ENCODE measurements around the gene CD27.
A peak's percentile ranks its signal among the peaks of the same experiment; 100 is the strongest.
"Not testable (repeated sequence)": the region's sequence is repeated elsewhere in the genome, so short reads cannot be mapped to it uniquely, and the experiment has no call there.

Gene CD27

DNA sequence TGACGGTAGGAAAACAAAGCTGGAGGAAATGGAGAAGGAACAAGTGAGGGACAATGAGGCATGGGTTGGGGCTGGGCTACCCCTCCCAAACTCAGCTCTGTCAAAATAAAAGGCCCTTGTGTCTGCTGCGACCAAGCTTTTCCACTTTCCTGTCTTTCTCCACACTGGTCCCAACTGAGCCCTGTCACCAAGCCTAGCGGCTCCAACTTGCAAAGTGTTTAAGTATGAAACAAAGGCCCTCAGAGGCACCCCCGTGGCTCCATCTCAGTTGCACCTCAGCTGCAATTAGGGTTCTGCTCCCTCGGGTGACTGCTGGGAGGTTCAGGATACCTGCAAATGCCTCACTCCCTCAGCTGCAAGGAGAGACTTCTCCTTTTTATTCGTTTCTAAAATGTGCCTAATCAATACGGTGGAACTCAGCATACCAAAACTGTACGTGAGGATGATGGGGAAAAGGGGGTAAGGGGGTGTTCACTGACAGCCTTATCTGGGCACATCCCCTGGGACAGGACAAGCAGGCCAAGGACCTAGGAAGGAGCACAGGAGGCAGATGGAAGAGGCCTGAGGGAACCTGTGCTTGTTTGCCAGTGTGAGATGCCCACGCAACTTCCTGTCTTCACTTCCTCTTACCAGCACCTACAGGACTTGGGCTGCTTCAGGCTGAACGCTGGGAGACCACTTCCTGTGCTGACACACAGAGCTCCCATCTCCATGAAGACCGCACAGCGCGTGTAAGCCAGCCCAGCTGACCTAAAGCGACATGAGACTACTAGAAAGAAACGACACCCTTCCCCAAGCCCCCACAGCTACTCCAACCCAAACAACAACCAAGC, 16.9 kb downstream of the CD27 start:
- FAIRE-seq: no peak

DNA sequence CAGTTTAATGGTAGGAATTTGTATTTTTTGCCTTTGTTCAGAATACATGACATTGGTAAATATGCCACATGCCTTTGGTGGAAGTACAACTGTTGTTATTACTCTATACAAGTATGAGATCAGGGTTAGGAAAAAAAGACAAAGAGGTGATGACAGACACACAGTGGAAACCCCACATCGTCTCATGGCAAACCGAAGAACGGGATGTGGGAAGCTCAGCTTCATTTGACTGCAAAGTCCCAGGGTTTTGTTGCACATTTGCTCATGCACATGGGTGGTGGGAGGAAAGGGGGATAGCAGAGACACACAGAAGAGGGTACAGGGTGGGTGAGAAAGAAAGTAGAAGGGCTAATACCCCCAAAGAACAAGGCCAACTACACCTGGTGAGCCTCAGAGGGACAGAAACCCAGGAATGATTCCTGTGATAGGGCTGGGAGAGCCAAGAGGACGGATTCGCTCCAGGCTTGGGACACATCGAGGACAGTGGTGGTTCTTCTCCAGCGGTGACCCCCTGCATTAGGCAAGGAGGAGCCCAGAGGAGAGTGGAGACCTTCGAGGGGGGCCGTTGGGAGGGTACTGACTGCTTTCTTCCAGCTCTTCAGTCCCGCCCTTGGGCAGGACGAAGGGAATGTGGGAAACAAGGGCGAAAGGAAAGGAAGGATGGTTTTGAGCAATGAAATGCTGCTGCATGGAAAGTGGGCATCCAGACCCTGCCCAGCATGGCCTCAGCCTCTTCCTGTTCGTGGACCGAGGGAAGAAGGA, 17.7 kb downstream of the CD27 start:
- FAIRE-seq: no peak

DNA sequence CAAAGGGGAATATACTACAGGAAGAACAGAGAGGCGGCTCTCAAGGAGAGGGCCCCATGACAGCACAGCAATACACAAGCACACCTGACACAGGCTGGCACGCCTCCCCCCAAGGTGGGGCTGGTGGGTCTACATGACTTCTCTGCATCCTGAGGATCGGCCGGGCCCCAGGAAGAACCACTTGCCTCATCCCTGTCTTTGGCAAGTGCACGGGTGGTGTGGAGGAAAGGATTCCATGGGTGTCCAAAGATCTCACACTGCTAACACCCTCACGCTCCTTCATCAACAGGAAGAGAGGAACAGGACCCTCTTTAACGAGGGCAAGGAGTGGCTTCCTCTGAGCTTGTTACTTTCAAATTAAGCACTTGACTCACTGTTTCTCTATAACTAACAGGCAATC, 18.5 kb downstream of the CD27 start:
- no peak for FAIRE-seq

DNA sequence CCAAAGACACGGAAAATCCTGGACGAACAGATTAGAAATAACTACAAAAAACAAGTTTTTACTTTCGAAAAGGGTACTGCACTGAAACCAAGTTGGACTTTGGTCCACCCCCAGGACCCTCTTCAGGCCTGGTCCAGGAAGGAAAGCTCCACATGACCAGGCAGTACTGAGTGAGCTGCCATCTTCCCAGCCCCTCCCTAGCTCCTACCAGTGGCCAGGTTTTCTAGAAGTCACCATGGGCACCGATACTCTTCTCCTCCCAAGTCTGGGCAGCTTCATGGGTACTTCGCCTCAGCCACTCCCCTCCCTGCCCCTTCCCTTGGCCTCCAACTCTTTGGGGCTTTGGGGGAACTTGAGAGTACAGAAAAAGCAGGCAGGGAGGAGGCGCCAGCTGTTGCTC, 19.1 kb downstream of the CD27 start:
- FAIRE-seq: no peak

DNA sequence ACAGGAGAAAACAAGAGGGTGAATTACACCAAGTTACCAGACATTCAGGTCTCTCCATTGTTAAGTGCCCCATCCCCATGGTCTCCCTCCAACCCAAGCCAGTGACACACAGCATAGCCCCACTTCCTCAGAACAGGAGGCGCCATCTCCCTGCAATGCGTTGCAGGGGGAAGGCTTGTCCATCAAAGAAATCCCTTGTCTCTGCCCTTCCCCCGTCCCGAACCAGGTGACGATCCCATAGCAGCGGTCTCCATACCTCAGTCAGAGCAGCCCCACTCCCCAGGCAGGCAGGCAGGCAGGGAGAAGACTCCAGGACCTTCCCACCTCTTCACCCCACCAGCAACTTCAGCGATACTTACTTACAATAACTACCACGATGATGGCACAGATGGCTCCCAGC, 19.8 kb downstream of the CD27 start:
- no peak for FAIRE-seq

DNA sequence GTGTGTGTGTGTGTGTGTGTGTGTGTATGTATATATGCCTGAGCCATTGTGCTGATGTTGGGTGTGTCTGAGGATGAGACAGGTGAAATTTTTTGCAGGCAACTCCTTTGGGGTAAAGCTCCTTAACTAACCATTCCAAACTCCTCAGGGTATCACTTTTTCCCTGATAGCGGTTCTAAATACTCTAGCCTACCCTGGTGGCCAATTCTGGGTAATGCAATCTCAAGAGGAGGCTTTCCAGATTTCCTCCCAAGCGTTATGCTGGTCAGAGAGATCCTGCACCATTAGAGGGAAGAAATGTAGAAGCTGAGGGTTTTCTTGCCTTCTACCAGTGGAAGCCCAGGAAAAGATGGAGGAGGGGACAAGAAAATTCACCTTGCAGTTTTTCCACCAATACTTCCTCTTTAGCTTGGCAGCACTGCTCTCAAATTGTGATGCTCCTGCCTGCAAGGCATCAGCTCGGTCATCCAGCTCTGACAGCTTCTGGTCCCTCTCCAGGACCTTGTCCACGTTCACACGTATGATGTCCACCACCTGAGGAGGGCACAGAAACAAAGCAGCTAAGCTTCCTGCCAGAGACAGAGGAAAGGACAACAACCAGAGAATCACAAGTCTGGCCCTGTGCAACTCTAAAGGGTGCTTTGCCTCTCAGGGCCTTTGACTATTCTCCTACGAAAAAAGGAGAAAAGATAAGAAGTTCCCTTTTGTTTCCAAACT, 20.9 kb downstream of the CD27 start:
- FAIRE-seq: no peak

DNA sequence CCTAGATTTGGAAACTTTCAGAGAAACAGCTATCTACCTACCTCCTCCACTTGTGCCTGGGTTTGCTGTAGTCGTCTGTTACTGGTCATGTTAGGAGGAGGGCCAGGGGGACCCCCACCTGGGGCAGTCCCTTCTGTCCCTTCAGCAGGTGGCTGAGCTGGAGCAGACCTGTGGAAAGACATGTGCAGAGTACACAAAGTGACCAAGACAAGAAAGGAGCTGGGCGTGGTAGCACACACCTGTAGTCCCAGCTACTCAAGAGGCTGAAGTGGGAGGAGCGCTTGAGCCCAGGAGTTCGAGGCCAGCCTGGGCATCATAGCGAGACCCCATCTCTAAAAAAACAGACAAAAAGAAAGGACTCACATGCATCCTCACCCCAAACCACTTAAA, 21.4 kb downstream of the CD27 start:
- FAIRE-seq: no peak

DNA sequence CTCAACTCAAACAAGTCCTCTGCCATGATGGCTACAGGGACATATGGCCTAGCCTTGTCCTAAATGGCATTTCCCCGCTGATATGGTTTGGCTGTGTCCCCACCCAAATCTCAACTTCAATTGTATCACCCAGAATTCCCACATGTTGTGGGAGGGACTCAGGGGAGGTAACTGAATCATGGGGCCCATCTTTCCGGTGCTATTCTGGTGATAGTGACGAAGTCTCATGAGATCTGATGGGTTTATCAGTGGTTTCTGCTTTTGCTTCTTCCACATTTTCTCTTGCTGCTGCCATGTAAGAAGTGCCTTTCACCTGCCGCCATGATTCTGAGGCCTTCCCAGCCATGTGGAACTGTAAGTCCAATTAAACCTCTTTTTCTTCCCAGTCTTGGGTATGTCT, 22.0 kb downstream of the CD27 start:
- FAIRE-seq: not testable (repeated sequence)

DNA sequence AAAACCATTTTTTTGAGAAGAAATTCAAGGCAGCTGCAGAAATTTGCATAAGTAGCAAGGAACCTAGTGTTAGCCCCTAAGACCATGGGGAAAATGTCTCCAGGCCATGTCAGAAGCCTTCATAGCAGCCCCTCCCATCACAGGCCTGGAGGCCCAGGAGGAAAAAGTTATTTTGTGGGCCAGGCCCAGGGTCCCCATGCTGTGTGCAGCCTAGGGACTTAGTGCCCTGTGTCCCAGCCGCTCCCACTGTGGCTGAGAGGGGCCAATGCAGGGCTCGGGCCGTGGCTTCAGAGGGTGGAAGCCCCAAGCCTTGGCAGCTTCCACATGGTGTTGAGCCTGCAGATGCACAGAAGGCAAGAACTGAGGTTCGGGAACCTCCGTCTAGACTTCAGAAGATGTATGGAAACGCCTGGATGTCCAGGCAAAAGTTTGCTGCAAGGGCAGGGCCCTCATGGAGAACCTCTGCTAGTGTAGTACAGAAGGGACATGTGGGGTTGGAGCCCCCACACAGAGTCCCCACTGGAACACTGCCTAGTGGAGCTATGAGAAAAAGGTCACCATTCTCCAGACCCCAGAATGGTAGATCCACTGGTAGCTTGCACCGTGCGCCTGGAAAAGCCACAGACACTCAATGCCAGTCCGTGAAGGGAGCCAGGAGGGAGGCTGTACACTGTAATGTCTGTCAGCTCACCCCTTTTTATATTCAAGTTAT, 23.0 kb downstream of the CD27 start:
- not testable (repeated sequence) for FAIRE-seq

DNA sequence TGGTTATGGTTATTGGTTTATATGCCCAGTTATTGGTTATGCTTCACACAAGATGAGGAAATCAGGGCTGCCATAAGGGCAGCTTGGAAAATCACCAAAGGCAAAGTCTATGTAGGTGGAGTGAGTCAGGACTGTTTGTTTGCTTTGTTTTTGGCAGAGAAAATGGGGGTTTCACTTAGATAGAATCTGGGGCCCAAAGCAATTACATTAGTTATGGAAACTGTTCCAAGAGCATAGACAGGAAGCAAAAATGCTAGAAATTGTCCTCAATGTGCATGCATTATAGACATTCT, 23.5 kb downstream of the CD27 start:
- FAIRE-seq: no peak

DNA sequence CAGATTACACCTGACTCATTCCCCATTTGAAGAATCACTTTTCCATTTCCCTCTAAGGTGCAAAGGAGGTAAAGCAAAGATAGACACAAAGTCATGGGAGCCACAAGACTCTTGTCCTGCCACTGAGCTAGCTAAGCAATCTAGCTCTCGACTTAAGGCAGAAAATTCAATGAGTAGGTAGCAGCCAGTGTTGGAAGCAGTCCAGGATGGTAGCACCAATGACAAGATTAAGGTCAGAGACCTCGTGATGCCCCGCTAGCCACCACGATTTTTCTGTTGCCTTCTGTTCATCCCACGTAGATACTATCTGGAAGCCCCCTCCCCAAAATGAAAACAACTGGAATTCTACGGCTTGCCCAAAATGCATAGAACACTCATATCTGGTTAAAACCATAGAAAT, 24.3 kb downstream of the CD27 start:
- FAIRE-seq: no peak

DNA sequence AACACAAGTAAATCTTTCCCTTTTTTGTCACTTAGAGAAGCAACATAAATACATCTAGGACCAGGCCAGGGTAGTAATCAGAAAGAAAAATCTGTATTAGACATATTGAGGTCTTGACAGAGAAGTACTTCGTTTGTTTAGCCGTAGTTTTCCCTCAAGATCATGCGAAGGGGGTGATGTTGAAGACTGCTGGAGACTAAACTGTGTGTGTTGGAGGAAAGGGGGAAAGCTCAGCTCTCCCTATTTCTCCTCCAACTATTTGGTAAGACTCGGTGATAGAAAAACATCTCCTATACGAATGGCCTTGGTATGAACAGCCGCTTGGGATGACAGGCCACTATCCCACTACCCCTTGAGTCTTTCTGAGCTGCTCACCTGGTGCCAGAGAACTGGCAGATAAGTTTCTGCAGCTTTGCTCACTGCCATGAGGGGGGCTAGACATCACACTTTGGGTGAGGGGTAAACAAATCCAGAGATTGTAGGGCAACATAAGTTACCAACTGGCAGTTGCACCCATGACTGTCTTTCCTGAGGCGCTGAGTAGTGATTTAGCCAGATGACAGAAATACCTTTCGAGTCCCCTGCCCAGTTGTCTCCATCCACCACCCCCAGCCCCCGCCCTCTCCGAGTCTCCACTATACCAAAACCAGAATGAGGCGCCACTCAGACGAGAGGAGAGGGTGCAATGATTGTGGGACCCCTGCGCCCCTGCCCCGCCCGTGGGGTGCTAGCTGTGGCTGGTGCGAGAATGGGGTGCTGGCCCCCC, 25.0 kb downstream of the CD27 start:
- no peak for FAIRE-seq

DNA sequence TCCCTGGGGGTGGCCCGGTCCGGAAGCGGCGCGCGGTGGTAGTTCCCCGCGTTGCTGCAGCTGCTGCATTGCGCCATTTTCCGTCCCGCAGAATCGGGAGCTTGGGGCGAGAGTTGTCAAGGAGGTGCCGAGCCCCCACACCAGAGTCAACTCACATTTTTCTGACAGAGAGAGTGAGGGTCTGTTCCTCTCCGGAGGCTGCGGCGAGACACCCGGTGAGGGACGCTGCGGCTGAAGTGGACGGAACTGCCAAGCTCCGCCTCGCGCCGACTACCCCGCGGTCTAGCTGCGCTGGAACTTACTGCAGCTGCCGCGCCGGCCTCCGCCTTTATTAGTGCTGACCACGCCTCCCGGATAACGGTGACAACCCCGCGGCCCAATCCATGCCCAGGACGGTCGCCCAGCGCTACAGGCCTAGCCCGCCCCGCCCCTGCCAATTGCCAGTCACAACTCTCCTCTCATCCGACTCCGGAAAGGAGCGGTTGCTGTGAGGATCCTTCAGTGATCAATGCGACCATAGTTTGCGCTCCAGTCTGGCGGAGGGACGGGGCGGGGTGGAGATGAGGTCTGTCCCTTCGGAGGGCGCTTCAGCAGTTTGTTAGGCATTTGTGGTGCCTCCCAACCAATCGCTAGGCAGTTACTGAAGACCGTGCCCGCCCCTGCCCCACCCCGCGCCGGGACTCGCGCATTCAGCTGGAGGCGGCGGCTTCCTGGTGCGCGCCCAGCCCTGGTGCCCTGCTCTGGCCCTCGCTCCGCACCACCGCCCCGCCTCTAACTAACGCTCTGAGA, 25.8 kb downstream of the CD27 start, which contains the start of gene VAMP1:
VAMP1 (minus strand) TSS at position 303 of the 789 bp plus-strand sequence; CDS start at position 157, 146 bp downstream.
- FAIRE-seq: peak; percentile 95

DNA sequence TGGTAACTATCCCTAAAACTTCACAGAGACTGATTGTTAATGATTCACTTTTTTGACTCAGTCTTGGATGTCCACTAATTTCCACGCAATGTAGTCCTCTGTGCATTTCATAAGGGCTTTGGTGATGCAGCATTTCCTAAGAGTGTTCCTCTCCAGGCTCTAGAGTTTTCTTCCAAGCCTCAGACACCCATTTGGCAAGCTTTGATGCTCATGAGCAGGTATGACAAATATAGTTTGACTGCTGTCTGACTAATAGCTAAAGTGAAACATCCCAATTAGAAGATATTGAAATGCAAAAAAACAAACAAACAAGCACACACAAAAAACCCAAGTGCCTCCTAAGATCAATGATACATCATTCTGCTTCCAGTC, 27.2 kb downstream of the CD27 start:
- no peak for FAIRE-seq

DNA sequence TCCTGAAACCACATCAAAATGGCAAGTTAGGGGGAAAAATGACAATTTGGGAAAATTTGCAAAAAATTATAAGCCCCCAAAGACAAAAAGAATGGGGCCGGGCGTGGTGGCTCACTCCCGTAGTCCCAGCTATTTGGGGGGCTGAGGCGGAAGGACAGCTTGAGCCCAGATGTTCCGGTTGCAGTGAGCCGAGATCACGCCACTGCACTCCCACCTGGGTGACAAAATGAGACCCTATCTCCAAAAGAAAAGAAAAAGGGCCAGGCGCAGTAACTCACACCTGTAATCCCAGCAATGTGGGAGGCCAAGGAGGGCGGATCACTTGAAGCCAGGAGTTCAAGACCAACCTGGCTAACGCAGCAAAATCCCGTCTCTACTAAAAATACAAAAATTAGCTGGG, 27.7 kb downstream of the CD27 start:
- FAIRE-seq: no peak

DNA sequence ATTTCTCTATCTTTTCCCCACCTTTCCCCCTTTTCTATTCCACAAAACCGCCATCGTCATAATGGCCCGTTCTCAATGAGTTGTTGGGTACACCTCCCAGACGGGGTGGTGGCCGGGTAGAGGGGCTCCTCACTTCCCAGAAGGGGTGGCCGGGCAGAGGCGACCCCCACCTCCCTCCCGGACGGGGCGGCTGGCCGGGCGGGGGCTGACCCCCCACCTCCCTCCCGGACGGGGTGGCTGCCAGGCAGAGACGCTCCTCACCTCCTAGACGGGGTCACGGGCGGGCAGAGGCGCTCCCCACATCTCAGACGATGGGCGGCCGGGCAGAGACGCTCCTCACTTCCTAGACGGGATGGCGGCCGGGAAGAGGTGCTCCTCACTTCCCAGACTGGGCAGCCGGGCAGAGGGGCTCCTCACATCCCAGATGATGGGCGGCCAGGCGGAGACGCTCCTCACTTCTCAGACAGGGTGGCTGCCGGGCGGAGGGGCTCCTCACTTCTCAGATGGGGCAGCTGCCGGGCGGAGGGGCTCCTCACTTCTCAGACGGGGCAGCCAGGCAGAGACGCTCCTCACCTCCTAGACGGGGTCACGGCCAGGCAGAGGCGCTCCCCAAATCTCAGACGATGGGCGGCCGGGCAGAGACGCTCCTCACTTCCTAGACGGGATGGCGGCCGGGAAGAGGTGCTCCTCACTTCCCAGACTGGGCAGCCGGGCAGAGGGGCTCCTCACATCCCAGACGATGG, 30.6 kb downstream of the CD27 start:
- FAIRE-seq: not testable (repeated sequence)

DNA sequence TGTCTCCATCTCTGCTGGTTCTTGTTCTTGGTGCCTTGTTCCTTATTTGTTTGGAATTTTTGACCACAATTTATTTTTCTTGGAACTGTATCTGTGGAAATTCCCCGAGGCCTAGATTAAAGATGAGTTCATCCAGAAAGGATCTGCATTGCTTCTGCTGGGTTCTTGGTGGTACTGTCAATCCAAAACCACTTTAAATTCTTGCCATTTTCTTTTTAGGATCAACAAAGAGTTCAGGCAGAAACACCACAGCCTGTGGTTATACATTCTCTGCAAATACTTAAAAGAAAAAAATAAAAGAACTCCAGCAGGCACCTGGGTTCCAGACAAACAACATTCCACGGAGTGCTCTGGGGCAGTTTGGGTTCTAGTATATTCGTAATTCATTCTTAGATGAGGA, 31.7 kb downstream of the CD27 start:
- no peak for FAIRE-seq

DNA sequence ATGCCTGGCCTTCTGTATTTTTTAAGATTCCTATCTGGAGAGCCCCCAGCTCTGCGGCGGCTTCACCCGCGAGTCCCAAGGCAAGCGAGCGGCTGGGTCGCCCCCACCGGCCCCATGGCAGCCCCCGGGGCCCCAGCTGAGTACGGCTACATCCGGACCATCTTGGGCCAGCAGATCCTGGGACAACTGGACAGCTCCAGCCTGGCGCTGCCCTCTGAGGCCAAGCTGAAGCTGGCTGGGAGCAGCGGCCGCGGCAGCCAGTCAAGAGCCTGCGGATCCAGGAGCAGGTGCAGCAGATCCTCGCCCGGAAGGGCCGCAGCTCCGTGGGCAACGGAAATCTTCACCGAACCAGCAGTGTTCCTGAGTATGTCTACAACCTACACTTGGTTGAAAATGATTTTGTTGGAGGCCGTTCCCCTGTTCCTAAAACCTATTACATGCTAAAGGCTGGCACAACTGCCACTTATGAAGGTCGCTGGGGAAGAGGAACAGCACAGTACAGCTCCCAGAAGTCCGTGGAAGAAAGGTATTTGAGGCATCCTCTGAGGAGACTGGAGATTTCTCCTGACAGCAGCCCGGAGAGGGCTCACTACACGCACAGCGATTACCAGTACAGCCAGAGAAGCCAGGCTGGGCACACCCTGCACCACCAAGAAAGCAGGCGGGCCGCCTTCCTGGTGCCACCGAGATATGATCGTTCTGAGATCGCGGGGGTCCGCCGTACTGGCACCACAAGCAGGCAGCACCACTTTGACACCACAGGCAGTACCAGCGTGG, 33.0 kb downstream of the CD27 start:
- FAIRE-seq: not testable (repeated sequence)

DNA sequence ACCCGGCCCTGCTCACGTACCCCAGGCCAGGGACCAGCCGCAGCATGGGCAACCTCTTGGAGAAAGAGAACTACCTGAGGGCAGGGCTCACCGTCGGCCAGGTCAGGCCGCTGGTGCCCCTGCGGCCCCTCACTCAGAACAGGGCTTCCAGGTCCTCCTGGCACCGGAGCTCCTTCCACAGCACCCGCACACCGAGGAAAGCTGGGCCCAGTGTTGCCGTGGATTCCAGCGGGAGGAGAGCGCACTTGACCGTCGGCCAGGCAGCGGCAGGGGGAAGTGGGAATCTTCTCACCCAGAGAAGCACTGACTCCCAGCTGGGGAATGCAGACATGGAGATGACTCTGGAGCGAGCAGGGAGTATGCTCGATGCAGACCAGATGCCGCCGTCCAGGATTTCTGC, 33.7 kb downstream of the CD27 start:
- no peak for FAIRE-seq

DNA sequence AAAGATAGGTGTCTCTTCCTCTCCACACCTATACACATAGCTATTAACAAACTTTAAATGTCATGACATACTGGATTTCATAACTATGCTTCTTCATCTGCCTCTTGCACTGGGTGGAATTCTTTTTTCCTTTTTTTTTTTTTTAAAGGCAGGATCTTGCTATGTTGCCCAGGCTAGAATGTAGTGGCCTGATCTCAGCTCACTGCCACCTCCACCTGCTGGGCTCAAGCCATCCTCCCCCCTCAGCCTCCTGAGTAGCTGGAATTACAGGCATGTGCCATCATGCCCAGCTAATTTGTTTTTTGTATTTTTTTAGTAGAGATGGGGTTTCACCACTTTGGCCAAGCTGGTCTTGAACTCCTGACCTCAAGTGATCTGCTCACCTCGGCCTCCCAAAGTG, 43.5 kb downstream of the CD27 start:
- FAIRE-seq: no peak

Measured in A204.1 (cell line).